SU-DHL-6 (cell line): Measurements from ENCODE around the gene PDCD1LG2.

ENCODE experiments used
- EZH2phosphoT487 ChIP-seq: fragments of 200-600 bp; sonication (generic), shearing (Covaris generic); conservative IDR thresholded peaks from 2 replicates; pipeline ENCODE4 v1.6.1; 2018; ENCODE audit warnings: mild to moderate bottlenecking, antibody characterized with exemption, low read length, moderate library complexity, mixed read lengths
- TF ChIP-seq, protein P1 (sequence below): fragments of 200-600 bp; sonication (generic); IDR thresholded peaks from one replicate; pipeline ENCODE4 v1.5.1; 2017; ENCODE audit warnings: antibody characterized with exemption, mild to moderate bottlenecking, low read length, moderate library complexity; ENCODE audit not compliant: insufficient read depth, poor library complexity, severe bottlenecking

DNA sequence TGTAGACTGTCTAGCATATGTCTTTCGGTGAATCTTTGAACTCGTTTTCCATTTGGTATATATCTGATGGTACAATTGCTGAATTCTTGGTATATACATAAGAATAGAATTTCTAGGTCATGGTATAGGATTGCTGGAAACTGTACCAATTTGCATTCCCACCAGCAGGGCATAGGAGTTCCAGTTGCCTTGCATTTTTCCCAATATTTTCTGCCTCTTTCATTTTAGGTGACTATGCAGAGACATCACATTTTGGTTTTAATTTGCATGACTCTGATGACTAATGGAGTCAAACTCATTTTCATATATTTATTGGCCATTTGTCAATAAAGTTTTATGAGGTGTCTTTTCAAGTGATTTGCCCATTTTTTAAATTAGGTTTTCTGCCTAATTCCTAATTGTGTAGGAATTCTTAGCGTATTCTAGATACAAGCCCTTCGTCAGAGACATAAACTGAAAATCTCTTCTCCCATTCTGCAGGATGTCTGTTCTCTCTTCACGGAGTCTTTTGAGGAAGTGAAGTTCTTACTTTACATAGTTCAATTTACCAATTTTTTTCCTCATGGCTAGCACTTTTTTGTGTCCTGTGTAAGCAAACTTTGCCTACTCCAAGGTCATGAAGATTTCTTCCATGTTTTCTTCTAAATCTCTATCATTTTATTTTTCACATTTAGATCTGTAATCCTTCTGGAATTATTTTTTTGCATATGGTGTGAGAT lies 28.9 kb upstream of the PDCD1LG2 start:
- TF ChIP-seq, protein P1, sequence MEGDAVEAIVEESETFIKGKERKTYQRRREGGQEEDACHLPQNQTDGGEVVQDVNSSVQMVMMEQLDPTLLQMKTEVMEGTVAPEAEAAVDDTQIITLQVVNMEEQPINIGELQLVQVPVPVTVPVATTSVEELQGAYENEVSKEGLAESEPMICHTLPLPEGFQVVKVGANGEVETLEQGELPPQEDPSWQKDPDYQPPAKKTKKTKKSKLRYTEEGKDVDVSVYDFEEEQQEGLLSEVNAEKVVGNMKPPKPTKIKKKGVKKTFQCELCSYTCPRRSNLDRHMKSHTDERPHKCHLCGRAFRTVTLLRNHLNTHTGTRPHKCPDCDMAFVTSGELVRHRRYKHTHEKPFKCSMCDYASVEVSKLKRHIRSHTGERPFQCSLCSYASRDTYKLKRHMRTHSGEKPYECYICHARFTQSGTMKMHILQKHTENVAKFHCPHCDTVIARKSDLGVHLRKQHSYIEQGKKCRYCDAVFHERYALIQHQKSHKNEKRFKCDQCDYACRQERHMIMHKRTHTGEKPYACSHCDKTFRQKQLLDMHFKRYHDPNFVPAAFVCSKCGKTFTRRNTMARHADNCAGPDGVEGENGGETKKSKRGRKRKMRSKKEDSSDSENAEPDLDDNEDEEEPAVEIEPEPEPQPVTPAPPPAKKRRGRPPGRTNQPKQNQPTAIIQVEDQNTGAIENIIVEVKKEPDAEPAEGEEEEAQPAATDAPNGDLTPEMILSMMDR, result no peak
- no peak for TF ChIP-seq EZH2phosphoT487
